ENCODE data around the gene CYP2B6. TPM values are rescaled to one million over a fixed set of nuclear protein-coding genes. Genes with fewer than 3 reads are reported as not detected.

Gene CYP2B6
- total and polyA plus RNA-seq, 2 donors (not counting 3 experiments of a cell fraction or from before 2014, with no cell fraction given): not detected

GRCh38 chr19:40982594-40983101 lies 8.4 kb upstream of the CYP2B6 start:
- no peaks in the 10 kb centered on the region for H3K9me1 ChIP-seq (replicated peaks; ENCODE audit: control insufficient read depth, extremely low read depth, insufficient read depth, low read length)
- no peak overlapping the region for H3K4me2 ChIP-seq (ENCODE audit: insufficient read depth, low read length)
- H3K27ac ChIP-seq (ENCODE audit: insufficient read depth, low read depth, low read length): no peak overlapping the region
- H3K9ac ChIP-seq (replicated peaks; ENCODE audit: extremely low read depth, insufficient read depth, low read length): no peak overlapping the region
- TF ChIP-seq FOS (IDR thresholded peaks at IDR 0.05; ENCODE audit: borderline replicate concordance, insufficient read depth, low read length): no peak
- TF ChIP-seq MAX (IDR thresholded peaks at IDR 0.05; ENCODE audit: insufficient read depth, insufficient read length): no peak
- TF ChIP-seq CTCF (IDR thresholded peaks at IDR 0.05; ENCODE audit: extremely low read depth in 1 of 2, insufficient read depth in 1 of 2, low read depth in 1 of 2, low read length in 2 of 2): no peak
- TF ChIP-seq EZH2 (IDR thresholded peaks at IDR 0.05; ENCODE audit: borderline replicate concordance, low read depth, low read length, severe bottlenecking): no peak
- no peak for TF ChIP-seq POLR2AphosphoS5 (IDR thresholded peaks at IDR 0.05; ENCODE audit: insufficient read depth, low read depth, low read length)
- no peak for TF ChIP-seq GATA2 (IDR thresholded peaks at IDR 0.05; ENCODE audit: insufficient read depth, insufficient read length, low read depth, low read length)
- TF ChIP-seq MYC (IDR thresholded peaks at IDR 0.05; ENCODE audit: low read depth, low read length): no peak
- no peak for TF ChIP-seq POLR2A (IDR thresholded peaks at IDR 0.05; ENCODE audit: low read depth, low read length)
- no peak for TF ChIP-seq JUN (IDR thresholded peaks at IDR 0.05; ENCODE audit: borderline replicate concordance, insufficient read depth, insufficient read length, low read depth)
- H3K4me1 ChIP-seq (ENCODE audit: control insufficient read depth, extremely low read depth, insufficient read depth, low read length): no peaks in the 10 kb centered on the region
- ChIA-PET POLR2A (no interaction called here), CTCF (interaction anchor here (1.8 kb wide), 1 partner anchor 8 kb away, joined by 7 read pairs; no protein-coding TSS in a partner anchor)
- H3K27me3 ChIP-seq (ENCODE audit: control insufficient read depth in 2 of 2, insufficient read depth in 2 of 2, low read length in 2 of 2): peaks cover 0 to 11% of the 10 kb centered on the region in 2 experiments
- no peak overlapping the region for H3K4me3 ChIP-seq (replicated peaks in 1 of 3; ENCODE audit: insufficient read depth in 1 of 3, low read depth in 1 of 3, low read length in 3 of 3)
- intact Hi-C loops (cut with micrococcal nuclease): no loop called here
- dilution Hi-C loops (cut with MboI; ENCODE audit: extremely low pct_ligation_motif_present, low sequenced_read_pairs): no loop called here
- no peaks in the 10 kb centered on the region for H3K79me2 ChIP-seq (ENCODE audit: control insufficient read depth, insufficient read depth, low read length)
- H2AFZ ChIP-seq (ENCODE audit: low read depth, low read length): no peak overlapping the region
- H4K20me1 ChIP-seq (replicated peaks; ENCODE audit: control insufficient read depth, extremely low read depth, insufficient read depth, low read length): no peaks in the 10 kb centered on the region
- H3K36me3 ChIP-seq (ENCODE audit: control insufficient read depth in 2 of 2, extremely low read depth in 1 of 2, insufficient read depth in 2 of 2, low read length in 2 of 2): no peaks in the 10 kb centered on the region
- DNase-seq (ENCODE audit: low read depth, low spot score) (no peak), FAIRE-seq (no peak)
- no TSS peak for BruUV-seq (replicated peaks)
- no peaks in the 10 kb centered on the region for H3K9me3 ChIP-seq (replicated peaks; ENCODE audit: control insufficient read depth, insufficient read depth, low read length)

Measured in endothelial cell of umbilical vein (primary cell).